Measurements from ENCODE around the gene MIEF1.

MIEF1 gene

GRCh38 chr22:39470451-39471291 lies 31.4 kb upstream of the MIEF1 start:
- no peak for DNase-seq (ENCODE audit: low read depth in 2 of 2)

GRCh38 chr22:39471381-39472141 lies 30.5 kb upstream of the MIEF1 start:
- no peak for DNase-seq (ENCODE audit: low read depth in 2 of 2)

GRCh38 chr22:39472570-39473556 lies 29.2 kb upstream of the MIEF1 start:
- DNase-seq (ENCODE audit: low read depth in 2 of 2) = no peak

GRCh38 chr22:39473851-39474250 lies 28.2 kb upstream of the MIEF1 start:
- DNase-seq (ENCODE audit: low read depth in 2 of 2) = no peak

GRCh38 chr22:39474351-39475111 lies 27.6 kb upstream of the MIEF1 start:
- DNase-seq (ENCODE audit: low read depth in 2 of 2) = no peak

- DNase-seq (ENCODE audit: low read depth in 2 of 2) = no peak
These were observed 26.8 kb upstream of the MIEF1 start for GRCh38 chr22:39475337-39475736.

- DNase-seq (ENCODE audit: low read depth in 2 of 2) = no peak
These were observed 26.2 kb upstream of the MIEF1 start for GRCh38 chr22:39475902-39476301.

- no peak for DNase-seq (ENCODE audit: low read depth in 2 of 2)
These were observed 25.4 kb upstream of the MIEF1 start for GRCh38 chr22:39476664-39477063.

GRCh38 chr22:39477542-39477941 lies 24.5 kb upstream of the MIEF1 start:
- DNase-seq (ENCODE audit: low read depth in 2 of 2) = no peak

GRCh38 chr22:39478441-39478850 lies 23.6 kb upstream of the MIEF1 start:
- no peak for DNase-seq (ENCODE audit: low read depth in 2 of 2)

GRCh38 chr22:39479254-39479653 lies 22.8 kb upstream of the MIEF1 start:
- no peak for DNase-seq (ENCODE audit: low read depth in 2 of 2)

- no peak for DNase-seq (ENCODE audit: low read depth in 2 of 2)
These were observed 21.5 kb upstream of the MIEF1 start for GRCh38 chr22:39480557-39480956.

- DNase-seq (ENCODE audit: low read depth in 2 of 2) = no peak
These were observed 21.0 kb upstream of the MIEF1 start for GRCh38 chr22:39481054-39481453.

GRCh38 chr22:39481595-39481994 lies 20.5 kb upstream of the MIEF1 start:
- no peak for DNase-seq (ENCODE audit: low read depth in 2 of 2)

- no peak for DNase-seq (ENCODE audit: low read depth in 2 of 2)
These were observed 19.3 kb upstream of the MIEF1 start for GRCh38 chr22:39482768-39483167.

GRCh38 chr22:39486951-39487825 lies 14.9 kb upstream of the MIEF1 start:
- no peak for DNase-seq (ENCODE audit: low read depth in 2 of 2)

- no peak for DNase-seq (ENCODE audit: low read depth in 2 of 2)
These were observed 14.1 kb upstream of the MIEF1 start for GRCh38 chr22:39487826-39488520.

GRCh38 chr22:39488563-39489083 lies 13.5 kb upstream of the MIEF1 start:
- DNase-seq (ENCODE audit: low read depth in 2 of 2) = no peak
